Femur (tissue), 1 donor: ENCODE results near the gene ELOA2.
"Not testable (repeated sequence)": the region's sequence is repeated elsewhere in the genome, so short reads cannot be mapped to it uniquely, and the experiment has no call there.

Experiments
- DNase-seq: peaks from one replicate; pipeline ENCODE4 v3.0.0-alpha.2; 2017

ELOA2 gene

GRCh38 chr18:47035156-47035671, at the start of gene ELOA2:
Gene ELOA2 (minus strand): TSS chr18:47035621. CDS start chr18:47035264, 357 bp downstream.
- DNase-seq: no peak

GRCh38 chr18:47081578-47081977, 46.2 kb upstream of the ELOA2 start:
- DNase-seq: no peak

- no peak for DNase-seq
These were observed 45.5 kb upstream of the ELOA2 start for GRCh38 chr18:47080872-47081271.

- no peak for DNase-seq
These were observed 41.7 kb upstream of the ELOA2 start for GRCh38 chr18:47077111-47077510.

- no peak for DNase-seq
These were observed 39.9 kb upstream of the ELOA2 start for GRCh38 chr18:47075098-47075883.

GRCh38 chr18:47067648-47068047, 32.2 kb upstream of the ELOA2 start:
- DNase-seq: no peak

- no peak for DNase-seq
These were observed 27.7 kb upstream of the ELOA2 start for GRCh38 chr18:47063096-47063495.

- DNase-seq: no peak
These were observed 27.1 kb upstream of the ELOA2 start for GRCh38 chr18:47062471-47062870.

GRCh38 chr18:47054369-47054768, 18.9 kb upstream of the ELOA2 start:
- DNase-seq: no peak

GRCh38 chr18:47050468-47050867, 15.0 kb upstream of the ELOA2 start:
- DNase-seq: no peak

- no peak for DNase-seq
These were observed 5.6 kb upstream of the ELOA2 start for GRCh38 chr18:47040982-47041381.

GRCh38 chr18:47036927-47037578, 1.6 kb upstream of the ELOA2 start:
- no peak for DNase-seq

- no peak for DNase-seq
These were observed 965 bp upstream of the ELOA2 start for GRCh38 chr18:47036298-47036874.

GRCh38 chr18:47034591-47034990, 830 bp downstream of the ELOA2 start:
- not testable (repeated sequence) for DNase-seq

GRCh38 chr18:47032945-47033344, 2.5 kb downstream of the ELOA2 start:
- no peak for DNase-seq

GRCh38 chr18:47030887-47031286, 4.5 kb downstream of the ELOA2 start:
- DNase-seq: not testable (repeated sequence)

- not testable (repeated sequence) for DNase-seq
These were observed 5.6 kb downstream of the ELOA2 start for GRCh38 chr18:47029684-47030353.

- not testable (repeated sequence) for DNase-seq
These were observed 6.7 kb downstream of the ELOA2 start for GRCh38 chr18:47028738-47029137.

GRCh38 chr18:47025557-47026174, 9.8 kb downstream of the ELOA2 start:
- DNase-seq: not testable (repeated sequence)

- not testable (repeated sequence) for DNase-seq
These were observed 11.5 kb downstream of the ELOA2 start for GRCh38 chr18:47023769-47024465.

- not testable (repeated sequence) for DNase-seq
These were observed 12.6 kb downstream of the ELOA2 start for GRCh38 chr18:47022821-47023220.

- DNase-seq: not testable (repeated sequence)
These were observed 14.7 kb downstream of the ELOA2 start for GRCh38 chr18:47020757-47021156.
